GM12878 (cell line): ENCODE results near the gene FGD6. TPM values are rescaled to one million over a fixed set of nuclear protein-coding genes. Genes with fewer than 3 reads are reported as not detected.
A peak's percentile ranks its signal among the peaks of the same experiment; 100 is the strongest.

Experiments
- ATAC-seq: fragments of 200-7000 bp; cut with Tn5 transposase; 3 replicates; pipeline ENCODE4 v1.9.1; 2020; ENCODE audit warnings: mild to moderate bottlenecking, moderate library complexity
- BruUV-seq: library from RNA; stranded (reverse); fragments of 400-500 nt; replicated peaks from 2 replicates; lab custom pipeline; 2021; lab: Mats Ljungman, UMichigan
- CTCF ChIA-PET: fragments of 300-600 bp; sonication (Branson Sonifier 250); formaldehyde crosslinking; extraction: SDS; loops from one replicate; lab custom pipeline; 2021; ENCODE audit warnings: inconsistent platforms; lab: Yijun Ruan, JAX
- POLR2A ChIA-PET: fragments of 350-600 bp; formaldehyde crosslinking; extraction: SDS; loops from one replicate; lab custom pipeline; 2021; ENCODE audit warnings: inconsistent platforms; lab: Charles Lee
- RAD21 ChIA-PET: fragments of 300-600 bp; sonication (Branson Sonifier 250); formaldehyde crosslinking; loops from one replicate; lab custom pipeline; 2023; ENCODE audit warnings: antibody characterized with exemption; ENCODE audit not compliant: unreplicated experiment; lab: Charles Lee
- SMC1A ChIA-PET: fragments of 300-600 bp; sonication (Branson Sonifier 250); formaldehyde crosslinking; loops from one replicate; lab custom pipeline; 2023; ENCODE audit not compliant: unreplicated experiment, uncharacterized antibody; lab: Charles Lee
- DNase-seq: peaks from one replicate; pipeline ENCODE4 v3.0.0-alpha.2; 2011; ENCODE audit warnings: low read depth, low spot score
- FAIRE-seq: peaks from 3 replicates; lab custom pipeline; 2011; peaks lifted over from hg19 to GRCh38; lab: Jason Lieb, UNC
- H2AFZ ChIP-seq: 2 replicates; pipeline ENCODE4 v1.6.0; 2011; ENCODE audit warnings: low read depth, low read length, control low read depth; ENCODE audit not compliant: control insufficient read depth
- H3K27ac ChIP-seq: 2 replicates; pipeline ENCODE4 v1.5.1; 2011; ENCODE audit warnings: control low read depth; ENCODE audit not compliant: control insufficient read depth, insufficient read depth
- H3K27me3 ChIP-seq, 2 experiments: replicated peaks in 1 of 2; 2 replicates each; pipeline versions ENCODE4 v1.6.0 to v1.6.1; 2011; ENCODE audit warnings: low read length in 1 of 2; ENCODE audit not compliant: control insufficient read depth in 2 of 2, insufficient read depth in 2 of 2
- H3K36me3 ChIP-seq, 2 experiments: 2 replicates each; pipeline ENCODE4 v1.5.1; 2011; ENCODE audit warnings: low read length in 1 of 2; ENCODE audit not compliant: control insufficient read depth in 2 of 2, insufficient read depth in 2 of 2
- H3K4me1 ChIP-seq: 2 replicates; pipeline ENCODE4 v1.6.1; 2011; ENCODE audit warnings: mild to moderate bottlenecking, low read length, moderate library complexity, mixed read lengths; ENCODE audit not compliant: control insufficient read depth, insufficient read depth
- H3K4me2 ChIP-seq: 2 replicates; pipeline ENCODE4 v1.6.0; 2011; ENCODE audit warnings: control low read depth; ENCODE audit not compliant: control insufficient read depth, insufficient read depth
- H3K4me3 ChIP-seq: fragments of 200-600 bp; sonication (generic); 2 replicates; pipeline ENCODE4 v1.5.1; 2016
- H3K79me2 ChIP-seq: 2 replicates; pipeline ENCODE4 v1.6.0; 2011; ENCODE audit warnings: low read length; ENCODE audit not compliant: control insufficient read depth, insufficient read depth
- H3K9ac ChIP-seq: 2 replicates; pipeline ENCODE4 v1.8.0; 2011; ENCODE audit warnings: low read length, control low read depth, mixed read lengths; ENCODE audit not compliant: control insufficient read depth, insufficient read depth
- H3K9me3 ChIP-seq: replicated peaks from 3 replicates; pipeline ENCODE4 v1.5.1; 2011; ENCODE audit warnings: mild to moderate bottlenecking, low read length; ENCODE audit not compliant: control insufficient read depth, insufficient read depth
- H4K20me1 ChIP-seq: 2 replicates; pipeline ENCODE4 v1.6.0; 2011; ENCODE audit not compliant: control insufficient read depth, insufficient read depth
- CHD1 ChIP-seq: IDR thresholded peaks from 2 replicates; pipeline ENCODE4 v1.6.1; 2012; ENCODE audit warnings: low read depth, low read length, improper control_type of control experiment
- DPF2 ChIP-seq: fragments of 450-650 bp; IDR thresholded peaks from 2 replicates; pipeline ENCODE4 v1.6.1; 2017; ENCODE audit warnings: mild to moderate bottlenecking
- E2F8 ChIP-seq: fragments of 450-650 bp; IDR thresholded peaks from 2 replicates; pipeline ENCODE4 v1.6.1; 2018; ENCODE audit warnings: mild to moderate bottlenecking, low read depth, moderate library complexity; ENCODE audit not compliant: partially characterized antibody
- EED ChIP-seq: sonication (generic); IDR thresholded peaks from 2 replicates; pipeline ENCODE4 v1.6.1; 2016; ENCODE audit warnings: antibody characterized with exemption, low read depth
- HSF1 ChIP-seq: fragments of 150-350 bp; IDR thresholded peaks from 2 replicates; pipeline ENCODE4 v1.6.1; 2014; ENCODE audit warnings: mild to moderate bottlenecking, low read depth, low read length
- JUNB ChIP-seq: IDR thresholded peaks from 2 replicates; pipeline ENCODE4 v1.6.1; 2016; ENCODE audit warnings: antibody characterized with exemption, mild to moderate bottlenecking
- JUND ChIP-seq: IDR thresholded peaks from 2 replicates; pipeline ENCODE4 v1.6.1; 2012; ENCODE audit warnings: low read depth, mild to moderate bottlenecking, low read length, improper control_type of control experiment, moderate library complexity
- MTA3 ChIP-seq: IDR thresholded peaks from 2 replicates; pipeline ENCODE4 v1.6.1; 2012; ENCODE audit warnings: low read length, inconsistent platforms, borderline replicate concordance
- NFIC ChIP-seq: IDR thresholded peaks from 2 replicates; pipeline ENCODE4 v1.6.1; 2012; ENCODE audit warnings: low read depth, mild to moderate bottlenecking, inconsistent platforms, low read length, moderate library complexity
- NRF1 ChIP-seq: conservative IDR thresholded peaks from 2 replicates; pipeline ENCODE4 v1.6.1; 2011; ENCODE audit warnings: mild to moderate bottlenecking, low read depth, low read length, improper control_type of control experiment
- PML ChIP-seq: IDR thresholded peaks from 2 replicates; pipeline ENCODE4 v1.6.1; 2012; ENCODE audit warnings: low read length, inconsistent platforms
- RBBP5 ChIP-seq: fragments of 200-600 bp; sonication (generic); conservative IDR thresholded peaks from 2 replicates; pipeline ENCODE4 v1.6.1; 2016
- TBL1XR1 ChIP-seq: IDR thresholded peaks from 2 replicates; pipeline ENCODE4 v1.6.1; 2012; ENCODE audit warnings: low read depth, low read length, improper control_type of control experiment
- TCF3 ChIP-seq: IDR thresholded peaks from 2 replicates; pipeline ENCODE4 v1.6.1; 2012; ENCODE audit warnings: low read depth, mild to moderate bottlenecking, low read length, borderline replicate concordance; ENCODE audit not compliant: insufficient read depth
- ZNF384 ChIP-seq: IDR thresholded peaks from 2 replicates; pipeline ENCODE4 v1.6.1; 2012; ENCODE audit warnings: low read depth, mild to moderate bottlenecking, low read length, improper control_type of control experiment, borderline replicate concordance
- WGBS: methylation state at CpG from one replicate; pipeline ENCODE4 v1.1.6; 2016; ENCODE audit warnings: low lambda C conversion rate; ENCODE audit not compliant: insufficient replicate concordance, insufficient coverage; ENCODE audit errors: missing lambda C conversion rate; 5-methylcytosine and 5-hydroxymethylcytosine counted together
- in situ Hi-C: fragments of 300-500 bp; cut with MboI; formaldehyde crosslinking; loops from 9 replicates; pipeline ENCODE4 v1.14.3; 2018; ENCODE audit warnings: mixed read lengths
- intact Hi-C: fragments of 100-400 bp; cut with micrococcal nuclease; formaldehyde crosslinking; loops from one replicate; pipeline ENCODE4 v1.14.2; 2022; ENCODE audit not compliant: unreplicated experiment
- polyA plus RNA-seq, 11 experiments: library from polyadenylated mRNA; depleted of rRNA in 4 of 11; unstranded in 6 of 11; stranded (reverse) in 5 of 11; fragments of >200 nt; fragmentation: Nextera tagmentation in 4 of 11; fragmentation: Illumina TruSeq in 1 of 11; extraction: Ambion mirVana in 4 of 11; extraction: Trizol in 1 of 11; gene quantifications; 1 replicate in 1 of 11; 2 replicates in 10 of 11; pipeline versions ENCODE4 v1.2.1 to v1.2.3, GENCODE V29; 2011 to 2016; ENCODE audit warnings: inconsistent platforms in 2 of 11, missing spikeins in 2 of 11, low read depth in 1 of 11
- total RNA-seq, 4 experiments: library from RNA; depleted of rRNA in 3 of 4; stranded (reverse); fragments of >200 nt in 3 of 4; fragmentation: Illumina TruSeq in 1 of 4; extraction: Trizol in 1 of 4; gene quantifications; 2 replicates each; pipeline versions ENCODE4 v1.2.1 to v1.2.3, GENCODE V29; 2013 to 2021
- TF ChIP-seq, protein P1 (sequence below): fragments of 450-650 bp; IDR thresholded peaks from 2 replicates; pipeline ENCODE4 v1.6.1; 2018; ENCODE audit warnings: borderline replicate concordance, mild to moderate bottlenecking; ENCODE audit not compliant: partially characterized antibody
- TF ChIP-seq, protein P2 (sequence below): IDR thresholded peaks from 2 replicates; pipeline ENCODE4 v1.6.1; 2011; ENCODE audit warnings: borderline replicate concordance, low read depth, mild to moderate bottlenecking, moderate library complexity, low read length; ENCODE audit not compliant: insufficient read depth, poor library complexity, severe bottlenecking

FGD6 gene
- total and polyA plus RNA-seq, 10 of the 15 experiments (the other 5 are each of a cell fraction or from before 2014, with no cell fraction given): 2.4 to 15.5 (median 8.9) TPM

DNA sequence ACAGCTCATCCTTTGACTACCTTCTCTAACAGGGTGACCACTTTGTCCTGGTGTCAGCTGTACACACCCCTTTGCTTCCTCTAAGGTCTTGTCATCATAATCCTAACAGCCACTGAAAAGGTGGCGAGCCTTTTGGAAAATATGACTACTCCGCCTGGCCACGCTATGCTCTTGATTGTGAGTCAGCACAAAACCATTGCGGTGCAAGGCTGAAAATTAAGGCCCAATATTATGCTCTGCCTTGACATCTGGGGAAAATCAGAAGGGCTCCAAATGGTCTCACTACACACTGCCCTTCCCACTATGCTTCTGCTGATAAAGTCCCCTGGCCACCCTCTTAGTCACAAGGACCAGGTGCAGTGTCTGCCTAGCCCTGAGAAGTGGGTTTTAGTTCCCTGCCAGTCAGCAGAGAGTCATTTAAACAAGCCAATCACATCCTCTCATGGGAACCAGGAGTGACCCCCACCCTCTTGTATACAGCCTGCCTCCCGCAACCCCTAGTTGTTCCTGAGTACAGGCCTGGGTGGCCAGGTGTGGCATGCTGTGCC is 34.3 kb downstream of the FGD6 start:
- H3K9me3 ChIP-seq: no peaks in the 10 kb centered on the region; the same call in 2 of the 3 replicates
- SMC1A ChIA-PET: no interaction called here
- FAIRE-seq (no peak), ATAC-seq (peak; percentile 82), DNase-seq (no peak)
- H3K4me1 ChIP-seq: peaks cover 13% of the 10 kb centered on the region
- no peaks in the 10 kb centered on the region for H3K79me2 ChIP-seq
- in situ Hi-C loops (no loop called here), intact Hi-C loops (no loop called here)
- BruUV-seq: no TSS peak
- no peaks in the 10 kb centered on the region for H4K20me1 ChIP-seq
- peak overlapping the region; percentile 51; the same call in 1 of the 2 replicates for H3K27ac ChIP-seq
- POLR2A ChIA-PET: no interaction called here
- no peak overlapping the region for H3K9ac ChIP-seq
- no peak overlapping the region; the same call in 1 of the 2 replicates for H2AFZ ChIP-seq
- H3K4me2 ChIP-seq: no peak overlapping the region
- no peaks in the 10 kb centered on the region for H3K36me3 ChIP-seq
- WGBS: 73% methylated on average over 5 of the region's 5 CpGs
- H3K27me3 ChIP-seq: no peaks in the 10 kb centered on the region
- no peak overlapping the region for H3K4me3 ChIP-seq
- CTCF ChIA-PET: no interaction called here
- RAD21 ChIA-PET: no interaction called here
- TF ChIP-seq JUND (no peak), TCF3 (no peak), PML (no peak), CHD1 (no peak), TBL1XR1 (no peak), JUNB (peak; percentile 66), HSF1 (no peak), MTA3 (no peak), NFIC (peak; percentile 33; the same call in 1 of the 2 replicates), DPF2 (no peak), EED (peak; percentile 82), ZNF384 (no peak), RBBP5 (no peak), NRF1 (no peak), E2F8 (no peak)
- TF ChIP-seq, protein P1, sequence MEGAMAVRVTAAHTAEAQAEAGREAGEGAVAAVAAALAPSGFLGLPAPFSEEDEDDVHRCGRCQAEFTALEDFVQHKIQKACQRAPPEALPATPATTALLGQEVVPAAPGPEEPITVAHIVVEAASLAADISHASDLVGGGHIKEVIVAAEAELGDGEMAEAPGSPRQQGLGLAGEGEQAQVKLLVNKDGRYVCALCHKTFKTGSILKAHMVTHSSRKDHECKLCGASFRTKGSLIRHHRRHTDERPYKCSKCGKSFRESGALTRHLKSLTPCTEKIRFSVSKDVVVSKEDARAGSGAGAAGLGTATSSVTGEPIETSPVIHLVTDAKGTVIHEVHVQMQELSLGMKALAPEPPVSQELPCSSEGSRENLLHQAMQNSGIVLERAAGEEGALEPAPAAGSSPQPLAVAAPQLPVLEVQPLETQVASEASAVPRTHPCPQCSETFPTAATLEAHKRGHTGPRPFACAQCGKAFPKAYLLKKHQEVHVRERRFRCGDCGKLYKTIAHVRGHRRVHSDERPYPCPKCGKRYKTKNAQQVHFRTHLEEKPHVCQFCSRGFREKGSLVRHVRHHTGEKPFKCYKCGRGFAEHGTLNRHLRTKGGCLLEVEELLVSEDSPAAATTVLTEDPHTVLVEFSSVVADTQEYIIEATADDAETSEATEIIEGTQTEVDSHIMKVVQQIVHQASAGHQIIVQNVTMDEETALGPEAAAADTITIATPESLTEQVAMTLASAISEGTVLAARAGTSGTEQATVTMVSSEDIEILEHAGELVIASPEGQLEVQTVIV: no peak
- TF ChIP-seq, protein P2, sequence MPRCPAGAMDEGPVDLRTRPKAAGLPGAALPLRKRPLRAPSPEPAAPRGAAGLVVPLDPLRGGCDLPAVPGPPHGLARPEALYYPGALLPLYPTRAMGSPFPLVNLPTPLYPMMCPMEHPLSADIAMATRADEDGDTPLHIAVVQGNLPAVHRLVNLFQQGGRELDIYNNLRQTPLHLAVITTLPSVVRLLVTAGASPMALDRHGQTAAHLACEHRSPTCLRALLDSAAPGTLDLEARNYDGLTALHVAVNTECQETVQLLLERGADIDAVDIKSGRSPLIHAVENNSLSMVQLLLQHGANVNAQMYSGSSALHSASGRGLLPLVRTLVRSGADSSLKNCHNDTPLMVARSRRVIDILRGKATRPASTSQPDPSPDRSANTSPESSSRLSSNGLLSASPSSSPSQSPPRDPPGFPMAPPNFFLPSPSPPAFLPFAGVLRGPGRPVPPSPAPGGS: no peak
